ENCODE measurements around the gene DNAJC27. TPM values are rescaled to one million over a fixed set of nuclear protein-coding genes. Genes with fewer than 3 reads are reported as not detected.
"Not testable (repeated sequence)": the region's sequence is repeated elsewhere in the genome, so short reads cannot be mapped to it uniquely, and the experiment has no call there.

DNAJC27 gene
- polyA plus RNA-seq, 2 of the 4 experiments (the other 2 are of a cell fraction): 2.6 to 7.8 TPM

- TF ChIP-seq BCL3 (IDR thresholded peaks at IDR 0.05) (no peak), HOXB13 (CRISPR knock-in tag; IDR thresholded peaks at IDR 0.05; ENCODE audit: low read depth) (no peak), HES2 (IDR thresholded peaks at IDR 0.05) (no peak), NR3C1 (IDR thresholded peaks at IDR 0.05) (no peak), ESRRA (IDR thresholded peaks at IDR 0.05; ENCODE audit: borderline replicate concordance, low read length) (no peak)
These were observed 46.9 kb upstream of the DNAJC27 start (continued) for GRCh38 chr2:25018681-25019080.

- ChIA-PET POLR2A (interaction anchor here (0.7 kb wide), 1 partner anchor 27 kb away, joined by 11 read pairs; no protein-coding TSS in a partner anchor), CTCF (interaction anchor here (1.0 to 1.5 kb wide), 3 partner anchors 13 to 113 kb away, joined by 3 to 9 read pairs (median 4); no protein-coding TSS in a partner anchor)
- Histone ChIP-seq H3K9me3 (no peaks in the 10 kb centered on the region), H3K4me1 (peaks cover 6% of the 10 kb centered on the region; the same call in 2 of the 3 replicates), H3K4me3 (no peak overlapping the region), H3K27ac (no peak overlapping the region), H3K4me2 (no peak overlapping the region)
- DNase-seq (ENCODE audit: low read depth in 1 of 2, low spot score in 1 of 2): no peak
- TF ChIP-seq JUNB (IDR thresholded peaks at IDR 0.05): no peak
- no peak for ATAC-seq
- 92% methylated on average over 9 of the region's 9 CpGs for WGBS (ENCODE audit: missing lambda C conversion rate)
- no peak for FAIRE-seq
These were observed 42.9 kb upstream of the DNAJC27 start for GRCh38 chr2:25014631-25015030.

- H3K4me3 ChIP-seq; POLR2A ChIA-PET; FAIRE-seq; ATAC-seq; DNase-seq (ENCODE audit: low read depth in 1 of 2, low spot score in 1 of 2); H3K9me3 ChIP-seq; H3K4me2 ChIP-seq; H3K4me1 ChIP-seq; H3K27ac ChIP-seq: not testable (repeated sequence)
- WGBS (ENCODE audit: missing lambda C conversion rate): 85% methylated on average over 2 of the region's 2 CpGs
- CTCF ChIA-PET: interaction anchor here (2.0 kb wide), 1 partner anchor 35 kb away, joined by 15 read pairs; no protein-coding TSS in a partner anchor
These were observed 39.6 kb upstream of the DNAJC27 start for GRCh38 chr2:25011342-25011741.

- Histone ChIP-seq H3K27ac (no peak overlapping the region), H3K4me1 (peaks cover 7% of the 10 kb centered on the region; the same call in 2 of the 3 replicates), H3K4me3 (no peak overlapping the region), H3K9me3 (no peaks in the 10 kb centered on the region), H3K4me2 (peak overlapping the region; percentile 39)
- peak; percentile 26 to 67; a peak in 3 of 6 replicates for ATAC-seq
- CTCF ChIA-PET: interaction anchor here (0.6 to 2.0 kb wide), 7 partner anchors 10 to 134 kb away, joined by 3 to 15 read pairs (median 3); no protein-coding TSS in a partner anchor
- WGBS (ENCODE audit: missing lambda C conversion rate): 49% methylated on average over 11 of the region's 11 CpGs
- TF ChIP-seq FOSL2 (IDR thresholded peaks at IDR 0.05): no peak
- peak; percentile 53 for TF ChIP-seq FOSL2 (CRISPR knock-in tag; IDR thresholded peaks at IDR 0.05)
- TF ChIP-seq PBX3 (IDR thresholded peaks at IDR 0.05): no peak
- TF ChIP-seq HOXA7 (CRISPR knock-in tag; IDR thresholded peaks at IDR 0.05): no peak
- no peak for TF ChIP-seq ATOH8 (CRISPR knock-in tag; IDR thresholded peaks at IDR 0.05; ENCODE audit: low read depth)
- TF ChIP-seq CBX8 (IDR thresholded peaks at IDR 0.05): no peak
- no peak for TF ChIP-seq USF2 (IDR thresholded peaks at IDR 0.05)
- no peak for TF ChIP-seq BHLHE40 (IDR thresholded peaks at IDR 0.05; ENCODE audit: low read depth, low read length)
- no peak for TF ChIP-seq MAFK (IDR thresholded peaks at IDR 0.05; ENCODE audit: partially characterized antibody)
- POLR2A ChIA-PET: interaction anchor here (1.8 kb wide), 1 partner anchor 31 kb away, joined by 11 read pairs; no protein-coding TSS in a partner anchor
- DNase-seq (ENCODE audit: low read depth in 1 of 2, low spot score in 1 of 2): peak in 1 of 2 experiments; percentile 35
- no peak for FAIRE-seq
These were observed 38.2 kb upstream of the DNAJC27 start for GRCh38 chr2:25009954-25010353.

Measured in A549 (cell line).